Measurements from ENCODE around the gene CFAP74. TPM values are rescaled to one million over a fixed set of nuclear protein-coding genes. Genes with fewer than 3 reads are reported as not detected.

Gene CFAP74
- total RNA-seq, 1 experiment from 2014 or later = not detected

- no peak for DNase-seq
- no peaks in the 10 kb centered on the region for H3K9me3 Mint-ChIP-seq (ENCODE audit: low read depth, unreplicated experiment)
- no TSS peak for BruUV-seq (replicated peaks)
- intact Hi-C loops (cut with micrococcal nuclease; ENCODE audit: unreplicated experiment) = no loop called here
- H3K27me3 Mint-ChIP-seq (ENCODE audit: unreplicated experiment) = peaks cover 51% of the 10 kb centered on the region
- H3K36me3 Mint-ChIP-seq (ENCODE audit: insufficient read depth, unreplicated experiment) = peaks cover 12% of the 10 kb centered on the region
- no peak overlapping the region for H3K4me3 Mint-ChIP-seq (ENCODE audit: low read depth, unreplicated experiment)
- H3K27ac Mint-ChIP-seq (ENCODE audit: unreplicated experiment) = no peak overlapping the region
- peaks cover 11% of the 10 kb centered on the region for H3K4me1 Mint-ChIP-seq (ENCODE audit: low read depth, unreplicated experiment)
- CTCF ChIA-PET = no interaction called here
- no peak for TF ChIP-seq CTCF (IDR thresholded peaks at IDR 0.05; ENCODE audit: unreplicated experiment)
These were observed 12.5 kb upstream of the CFAP74 start for GRCh38 chr1:2016123-2016522.

GRCh38 chr1:2014741-2015735 lies 11.5 kb upstream of the CFAP74 start:
- CTCF ChIA-PET = interaction anchor here (0.7 kb wide), 1 partner anchor 21 kb away, joined by 3 read pairs; no protein-coding TSS in a partner anchor
- no peak for TF ChIP-seq CTCF (IDR thresholded peaks at IDR 0.05; ENCODE audit: unreplicated experiment)
- peak overlapping the region; percentile 61 for H3K4me3 Mint-ChIP-seq (ENCODE audit: low read depth, unreplicated experiment)
- H3K9me3 Mint-ChIP-seq (ENCODE audit: low read depth, unreplicated experiment) = no peaks in the 10 kb centered on the region
- intact Hi-C loops (cut with micrococcal nuclease; ENCODE audit: unreplicated experiment) = no loop called here
- H3K4me1 Mint-ChIP-seq (ENCODE audit: low read depth, unreplicated experiment) = peaks cover 11% of the 10 kb centered on the region
- peak; percentile 62 for DNase-seq
- peaks cover 12% of the 10 kb centered on the region for H3K36me3 Mint-ChIP-seq (ENCODE audit: insufficient read depth, unreplicated experiment)
- no peak overlapping the region for H3K27ac Mint-ChIP-seq (ENCODE audit: unreplicated experiment)
- BruUV-seq (replicated peaks) = no TSS peak
- H3K27me3 Mint-ChIP-seq (ENCODE audit: unreplicated experiment) = peaks cover 40% of the 10 kb centered on the region

- no peak for DNase-seq
- H3K27me3 Mint-ChIP-seq (ENCODE audit: unreplicated experiment) = peaks cover 34% of the 10 kb centered on the region
- CTCF ChIA-PET = no interaction called here
These were observed 10.6 kb upstream of the CFAP74 start for GRCh38 chr1:2014181-2014580.

More at GRCh38 chr1:2014181-2014580, 10.6 kb upstream of the CFAP74 start:
- no peak overlapping the region for H3K27ac Mint-ChIP-seq (ENCODE audit: unreplicated experiment)
- H3K9me3 Mint-ChIP-seq (ENCODE audit: low read depth, unreplicated experiment) = no peaks in the 10 kb centered on the region
- TF ChIP-seq CTCF (IDR thresholded peaks at IDR 0.05; ENCODE audit: unreplicated experiment) = no peak
- intact Hi-C loops (cut with micrococcal nuclease; ENCODE audit: unreplicated experiment) = no loop called here
- H3K4me3 Mint-ChIP-seq (ENCODE audit: low read depth, unreplicated experiment) = no peak overlapping the region
- peaks cover 11% of the 10 kb centered on the region for H3K4me1 Mint-ChIP-seq (ENCODE audit: low read depth, unreplicated experiment)
- no TSS peak for BruUV-seq (replicated peaks)
- H3K36me3 Mint-ChIP-seq (ENCODE audit: insufficient read depth, unreplicated experiment) = peaks cover 12% of the 10 kb centered on the region

All from Calu3 (cell line).